ENCODE data around the gene MAJIN. TPM values are rescaled to one million over a fixed set of nuclear protein-coding genes. Genes with fewer than 3 reads are reported as not detected.
A peak's percentile ranks its signal among the peaks of the same experiment; 100 is the strongest.

MAJIN gene
- total and polyA plus RNA-seq, 12 donors = not detected

DNA sequence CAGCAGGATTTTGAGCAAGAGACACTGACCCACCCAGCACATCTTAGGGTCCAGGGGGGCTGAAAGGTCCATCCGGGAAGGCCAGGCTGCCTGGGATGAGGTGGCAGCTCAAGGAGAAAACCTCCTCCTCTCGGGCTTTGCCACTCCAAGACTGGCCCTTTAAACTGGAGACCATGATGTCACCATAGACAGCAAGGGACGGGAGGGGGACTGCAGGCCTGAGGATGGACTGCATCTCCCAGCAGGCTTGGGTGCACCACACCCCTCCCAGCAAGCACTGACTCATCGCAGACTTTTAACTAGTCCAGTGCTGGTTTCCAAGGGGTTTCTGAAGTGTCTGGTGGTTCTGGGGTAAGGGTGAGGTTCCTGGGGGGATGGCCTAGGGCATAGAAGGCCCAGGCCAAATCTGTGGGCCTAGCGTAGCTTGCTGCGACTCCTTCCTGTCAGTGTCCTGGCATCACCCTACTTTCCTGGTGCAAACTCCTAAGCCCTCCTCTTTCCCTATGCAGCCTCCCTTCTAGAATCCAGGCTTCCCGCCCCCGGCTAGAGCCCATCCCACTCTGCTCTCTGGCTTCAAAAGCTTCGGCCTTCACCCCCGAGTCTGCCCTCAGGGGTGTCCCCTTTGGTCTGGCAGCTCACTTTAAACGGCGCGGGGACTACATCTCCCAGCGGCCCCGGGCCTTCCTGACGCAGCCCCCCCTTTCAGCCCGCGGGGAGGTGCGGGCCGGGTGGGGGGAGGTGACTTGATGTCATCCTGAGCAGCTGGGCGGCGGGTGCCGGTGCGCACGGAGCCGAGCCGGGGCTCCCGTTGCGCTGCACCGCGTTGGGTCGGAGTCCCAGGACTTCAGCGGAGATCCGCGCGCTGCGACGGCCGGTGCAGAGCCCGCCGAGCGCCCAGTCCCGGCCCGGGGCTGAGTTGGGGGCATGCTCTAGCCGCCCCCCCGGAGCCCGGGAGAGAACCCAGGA lies 47.7 kb downstream of the MAJIN start, which contains the start of gene PPP2R5B:
PPP2R5B (plus strand) TSS at position 746 of the 966 bp plus-strand sequence. CDS start 1,046 bp downstream, outside the sequence.
- Histone ChIP-seq H3K27me3 (no peaks in the 10 kb centered on the region), H3K4me1 (peaks cover 10 to 43% (median 27%) of the 10 kb centered on the region in 9 donors), H3K4me3 (peak within 1 kb of the TSS; percentile 84 to 100 (median 98)), H3K27ac (peak within 1 kb of the TSS; percentile 89 to 99 (median 96)), H3K9me3 (no peaks in the 10 kb centered on the region), H3K36me3 (peaks cover 0 to 29% (median 10%) of the 10 kb centered on the region in 9 donors)
- DNase-seq = peak; percentile 92 to 94
- ATAC-seq = peak; percentile 95 to 98 (median 98)
- TF ChIP-seq, protein P1, sequence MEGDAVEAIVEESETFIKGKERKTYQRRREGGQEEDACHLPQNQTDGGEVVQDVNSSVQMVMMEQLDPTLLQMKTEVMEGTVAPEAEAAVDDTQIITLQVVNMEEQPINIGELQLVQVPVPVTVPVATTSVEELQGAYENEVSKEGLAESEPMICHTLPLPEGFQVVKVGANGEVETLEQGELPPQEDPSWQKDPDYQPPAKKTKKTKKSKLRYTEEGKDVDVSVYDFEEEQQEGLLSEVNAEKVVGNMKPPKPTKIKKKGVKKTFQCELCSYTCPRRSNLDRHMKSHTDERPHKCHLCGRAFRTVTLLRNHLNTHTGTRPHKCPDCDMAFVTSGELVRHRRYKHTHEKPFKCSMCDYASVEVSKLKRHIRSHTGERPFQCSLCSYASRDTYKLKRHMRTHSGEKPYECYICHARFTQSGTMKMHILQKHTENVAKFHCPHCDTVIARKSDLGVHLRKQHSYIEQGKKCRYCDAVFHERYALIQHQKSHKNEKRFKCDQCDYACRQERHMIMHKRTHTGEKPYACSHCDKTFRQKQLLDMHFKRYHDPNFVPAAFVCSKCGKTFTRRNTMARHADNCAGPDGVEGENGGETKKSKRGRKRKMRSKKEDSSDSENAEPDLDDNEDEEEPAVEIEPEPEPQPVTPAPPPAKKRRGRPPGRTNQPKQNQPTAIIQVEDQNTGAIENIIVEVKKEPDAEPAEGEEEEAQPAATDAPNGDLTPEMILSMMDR (IDR thresholded peaks at IDR 0.05) = no peak
- 1% methylated on average over 47 of the region's 47 CpGs for WGBS, 2 donors
- intact Hi-C loops (cut with DNase I) = loop anchor here in 4 of 10 donors (5.0 to 10.0 kb wide), 5 partner anchors 71 to 193 kb away; partner anchors contain the start of genes BATF2 (in 2 of the 4), ARL2 (in 1 of the 4), CDCA5 (in 1 of the 4) and SNX15 (in 1 of the 4)

DNA sequence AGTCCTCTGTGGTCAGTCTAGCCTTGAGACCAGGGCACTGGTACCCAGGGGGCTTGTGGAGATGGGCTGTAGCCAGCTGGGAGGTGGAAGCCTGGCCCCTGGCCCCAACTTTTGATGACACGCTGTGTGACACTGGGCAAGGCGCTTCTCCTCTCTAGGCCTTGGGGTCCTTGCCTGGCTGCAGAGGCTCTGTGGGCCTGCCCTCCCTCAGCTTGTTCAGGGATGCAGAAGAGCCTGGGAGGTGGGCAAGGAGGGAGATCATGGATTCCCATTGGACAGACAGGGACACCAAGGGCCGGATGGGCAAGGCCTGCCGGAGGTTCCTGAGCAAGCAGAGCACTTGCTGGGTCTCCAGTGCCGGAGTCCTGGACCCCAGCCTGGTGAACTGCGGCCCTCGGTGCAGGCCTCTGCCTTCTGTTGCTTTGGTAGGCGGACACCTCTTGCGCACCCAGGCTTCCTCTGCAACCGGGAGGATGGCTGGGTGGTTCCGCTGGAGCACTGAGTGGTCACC lies 48.7 kb downstream of the MAJIN start:
- no peaks in the 10 kb centered on the region for H3K9me3 ChIP-seq
- peak overlapping the region in 8 of 10 donors; percentile 89 to 99 (median 96) for H3K27ac ChIP-seq
- 88 to 89% methylated on average over 11 of the region's 11 CpGs for WGBS, 2 donors
- intact Hi-C loops (cut with DNase I) = loop anchor here in 4 of 10 donors (5.0 to 10.0 kb wide), 5 partner anchors 72 to 194 kb away; partner anchors contain the start of genes BATF2 (in 2 of the 4), ARL2 (in 1 of the 4), CDCA5 (in 1 of the 4) and SNX15 (in 1 of the 4)
- ATAC-seq (no peak), DNase-seq (no peak)
- H3K4me1 ChIP-seq = peaks cover 10 to 53% (median 35%) of the 10 kb centered on the region in 9 donors
- H3K36me3 ChIP-seq = peaks cover 0 to 19% (median 2%) of the 10 kb centered on the region in 9 donors
- TF ChIP-seq, protein P1 (IDR thresholded peaks at IDR 0.05) = no peak
- H3K4me3 ChIP-seq = peak overlapping the region in 7 of 10 donors; percentile 84 to 100 (median 100)
- no peaks in the 10 kb centered on the region for H3K27me3 ChIP-seq

DNA sequence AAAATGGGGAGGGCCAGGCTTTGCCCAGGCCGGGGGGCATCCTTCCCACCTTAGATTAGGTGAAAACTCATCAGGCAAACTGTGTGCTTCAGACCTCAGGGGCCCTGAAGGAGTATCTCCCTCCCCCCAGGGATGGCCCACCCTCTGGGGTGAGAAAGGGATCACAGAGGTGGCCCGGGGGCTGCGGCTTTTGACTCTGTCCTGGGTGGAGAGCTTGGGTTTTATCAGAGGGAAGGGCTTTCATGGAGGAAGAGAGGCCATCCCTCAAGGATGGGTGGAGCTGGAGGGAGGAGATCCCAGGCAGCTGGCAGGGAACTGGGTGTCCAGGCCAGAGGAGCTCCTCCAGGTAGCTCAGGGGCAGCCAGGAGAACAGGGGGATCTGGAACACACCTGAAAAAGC lies 50.5 kb downstream of the MAJIN start:
- no peak overlapping the region for H3K4me3 ChIP-seq
- H3K4me1 ChIP-seq = peaks cover 10 to 56% (median 41%) of the 10 kb centered on the region in 9 donors
- H3K27me3 ChIP-seq = no peaks in the 10 kb centered on the region
- peaks cover 0 to 1% (median 0%) of the 10 kb centered on the region in 9 donors for H3K36me3 ChIP-seq
- no peak overlapping the region for H3K27ac ChIP-seq
- TF ChIP-seq, protein P1 (IDR thresholded peaks at IDR 0.05) = no peak
- DNase-seq (no peak), ATAC-seq (no peak)
- H3K9me3 ChIP-seq = no peaks in the 10 kb centered on the region
- intact Hi-C loops (cut with DNase I) = loop anchor here in 4 of 10 donors (5.0 to 10.0 kb wide), 5 partner anchors 73 to 196 kb away; partner anchors contain the start of genes BATF2 (in 2 of the 4), ARL2 (in 1 of the 4), CDCA5 (in 1 of the 4) and SNX15 (in 1 of the 4)
- WGBS, 2 donors = 39 to 48% methylated on average over 3 of the region's 3 CpGs

DNA sequence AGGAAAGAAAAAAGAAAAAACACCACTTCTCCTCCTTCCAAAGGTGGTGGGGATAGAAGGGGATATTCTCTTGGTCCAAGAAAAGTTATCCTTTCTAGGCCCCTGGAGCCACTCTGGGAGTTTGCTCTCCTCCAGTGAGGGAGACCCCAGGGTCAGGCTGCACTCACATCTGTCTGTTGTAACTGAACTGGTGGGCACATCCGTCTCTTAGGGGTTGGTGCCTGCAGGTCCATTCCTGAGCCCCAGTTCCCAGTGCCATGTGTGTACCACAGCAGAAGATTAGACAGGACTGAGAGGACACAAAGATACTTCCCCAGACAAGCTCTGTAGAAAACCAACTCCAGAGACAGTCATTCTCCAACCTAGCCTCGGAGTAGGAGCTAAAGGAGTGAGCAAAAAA lies 51.8 kb downstream of the MAJIN start:
- H3K4me3 ChIP-seq = no peak overlapping the region
- H3K36me3 ChIP-seq = no peaks in the 10 kb centered on the region
- no peaks in the 10 kb centered on the region for H3K9me3 ChIP-seq
- intact Hi-C loops (cut with DNase I) = loop anchor here in 4 of 10 donors (5.0 to 10.0 kb wide), 5 partner anchors 75 to 197 kb away; partner anchors contain the start of genes BATF2 (in 2 of the 4), ARL2 (in 1 of the 4), CDCA5 (in 1 of the 4) and SNX15 (in 1 of the 4)
- no peaks in the 10 kb centered on the region for H3K27me3 ChIP-seq
- H3K27ac ChIP-seq = no peak overlapping the region
- DNase-seq (no peak), ATAC-seq (no peak)
- TF ChIP-seq, protein P1 (IDR thresholded peaks at IDR 0.05) = no peak
- peaks cover 9 to 56% (median 42%) of the 10 kb centered on the region in 9 donors for H3K4me1 ChIP-seq
- WGBS, 2 donors = 75 to 84% methylated on average over 2 of the region's 2 CpGs

Measured in heart right ventricle (tissue), 16 donors.